CD4-positive, alpha-beta T cell (primary cell): ENCODE measurements around the gene FCGR3A. TPM values are rescaled to one million over a fixed set of nuclear protein-coding genes. Genes with fewer than 3 reads are reported as not detected.

Experiments
- ATAC-seq: fragments of 200-7000 bp; cut with Tn5 transposase; one replicate; pipeline ENCODE4 v1.10.0; 2022; ENCODE audit warnings: mild to moderate bottlenecking; ENCODE audit not compliant: poor library complexity
- CTCF ChIA-PET: fragments of 350-600 bp; sonication (Branson Sonifier 250); formaldehyde crosslinking; loops from one replicate; lab custom pipeline; 2021; ENCODE audit warnings: antibody characterized with exemption, inconsistent platforms; lab: Charles Lee
- POLR2A ChIA-PET: fragments of 350-600 bp; sonication (Branson Sonifier 250); formaldehyde crosslinking; loops from one replicate; lab custom pipeline; 2021; ENCODE audit warnings: antibody characterized with exemption, inconsistent platforms; lab: Charles Lee
- DNase-seq, 14 experiments: peaks; one replicate each; pipeline ENCODE4 v3.0.0-alpha.2; 2013 to 2020; ENCODE audit warnings: mixed read lengths in 2 of 14
- H3K27ac ChIP-seq, 2 donors: one replicate each; pipeline versions ENCODE4 v1.5.1 to v1.7.0; 2013; ENCODE audit warnings: low read length in 2 of 2, low read depth in 1 of 2, mild to moderate bottlenecking in 1 of 2
- H3K27me3 ChIP-seq, 2 experiments: 1 replicate in 1 of 2; 2 replicates in 1 of 2; pipeline versions ENCODE4 v1.6.1 to v1.7.0; 2013; ENCODE audit warnings: low read length in 2 of 2, control low read depth in 1 of 2, mild to moderate bottlenecking in 1 of 2, moderate library complexity in 1 of 2; ENCODE audit not compliant: insufficient read depth in 2 of 2, control insufficient read depth in 1 of 2
- H3K36me3 ChIP-seq: one replicate; pipeline ENCODE4 v1.6.1; 2013; ENCODE audit warnings: low read length, control low read depth; ENCODE audit not compliant: insufficient read depth
- H3K4me1 ChIP-seq: one replicate; pipeline ENCODE4 v1.6.1; 2013; ENCODE audit warnings: low read length, control low read depth; ENCODE audit not compliant: insufficient read depth
- H3K4me3 ChIP-seq: one replicate; pipeline ENCODE4 v1.5.1; 2013; ENCODE audit warnings: mild to moderate bottlenecking, low read length, moderate library complexity
- H3K9me3 ChIP-seq, 2 experiments: 1 replicate in 1 of 2; 2 replicates in 1 of 2; pipeline versions ENCODE4 v1.6.1 to v1.7.0; 2013; ENCODE audit warnings: low read length in 2 of 2, mild to moderate bottlenecking in 2 of 2, control low read depth in 1 of 2, moderate library complexity in 1 of 2; ENCODE audit not compliant: control insufficient read depth in 1 of 2, insufficient read depth in 1 of 2
- H3K27ac Mint-ChIP-seq: one replicate; pipeline ENCODE4 v1.8.0; 2020; ENCODE audit warnings: mixed read lengths
- H3K27me3 Mint-ChIP-seq: one replicate; pipeline ENCODE4 v1.8.0; 2021; ENCODE audit warnings: mixed read lengths
- H3K36me3 Mint-ChIP-seq: one replicate; pipeline ENCODE4 v1.8.0; 2021; ENCODE audit warnings: low read depth, mixed read lengths
- H3K4me1 Mint-ChIP-seq: one replicate; pipeline ENCODE4 v1.8.0; 2021; ENCODE audit warnings: low read depth, mixed read lengths
- H3K4me3 Mint-ChIP-seq: one replicate; pipeline ENCODE4 v1.8.0; 2020; ENCODE audit warnings: mild to moderate bottlenecking, mixed read lengths
- H3K9me3 Mint-ChIP-seq: one replicate; pipeline ENCODE4 v1.8.0; 2020; ENCODE audit warnings: mixed read lengths
- intact Hi-C, 2 experiments: fragments of 100-400 bp; cut with DNase I in 1 of 2; cut with micrococcal nuclease in 1 of 2; formaldehyde crosslinking; loops; one replicate each; pipeline versions ENCODE4 v1.15.1 to v1.9.0; 2023 to 2025; cut with DNase I, micrococcal nuclease
- total RNA-seq, 174 experiments: library from RNA in 2 of 174; stranded (reverse) in 2 of 174; gene quantifications; one replicate each; pipeline ENCODE4 v1.2.3 and lab custom pipeline; 2021 to 2026
- TF ChIP-seq, protein P1 (sequence below): fragments of 200-600 bp; IDR thresholded peaks from one replicate; pipeline ENCODE4 v1.8.0; 2022; ENCODE audit warnings: antibody characterized with exemption, mild to moderate bottlenecking

Gene FCGR3A
- total RNA-seq, 2 experiments from 2014 or later = 0.25 to 0.34 TPM

DNA sequence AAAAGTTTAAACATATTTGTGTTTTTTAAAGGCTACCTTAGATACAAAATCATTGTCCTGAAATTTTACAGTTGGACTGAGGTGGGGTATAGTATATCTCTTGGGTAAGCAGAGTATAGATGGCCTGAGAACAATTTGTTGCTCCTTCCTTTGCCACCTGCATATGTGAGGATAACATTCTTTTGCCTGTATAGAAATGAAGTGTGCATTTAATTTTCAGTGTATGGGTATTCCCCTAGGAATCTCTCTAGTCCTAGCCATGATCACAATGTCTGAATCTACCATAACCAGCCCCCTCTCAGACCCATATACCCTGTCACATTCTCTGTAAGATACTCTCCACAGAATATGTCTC, 46.2 kb downstream of the FCGR3A start:
- H3K27me3 ChIP-seq = peaks cover 0 to 9% of the 10 kb centered on the region in 2 experiments
- H3K4me3 ChIP-seq = no peak overlapping the region
- TF ChIP-seq, protein P1, sequence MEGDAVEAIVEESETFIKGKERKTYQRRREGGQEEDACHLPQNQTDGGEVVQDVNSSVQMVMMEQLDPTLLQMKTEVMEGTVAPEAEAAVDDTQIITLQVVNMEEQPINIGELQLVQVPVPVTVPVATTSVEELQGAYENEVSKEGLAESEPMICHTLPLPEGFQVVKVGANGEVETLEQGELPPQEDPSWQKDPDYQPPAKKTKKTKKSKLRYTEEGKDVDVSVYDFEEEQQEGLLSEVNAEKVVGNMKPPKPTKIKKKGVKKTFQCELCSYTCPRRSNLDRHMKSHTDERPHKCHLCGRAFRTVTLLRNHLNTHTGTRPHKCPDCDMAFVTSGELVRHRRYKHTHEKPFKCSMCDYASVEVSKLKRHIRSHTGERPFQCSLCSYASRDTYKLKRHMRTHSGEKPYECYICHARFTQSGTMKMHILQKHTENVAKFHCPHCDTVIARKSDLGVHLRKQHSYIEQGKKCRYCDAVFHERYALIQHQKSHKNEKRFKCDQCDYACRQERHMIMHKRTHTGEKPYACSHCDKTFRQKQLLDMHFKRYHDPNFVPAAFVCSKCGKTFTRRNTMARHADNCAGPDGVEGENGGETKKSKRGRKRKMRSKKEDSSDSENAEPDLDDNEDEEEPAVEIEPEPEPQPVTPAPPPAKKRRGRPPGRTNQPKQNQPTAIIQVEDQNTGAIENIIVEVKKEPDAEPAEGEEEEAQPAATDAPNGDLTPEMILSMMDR = no peak
- Mint-ChIP-seq H3K4me3 (no peak overlapping the region), H3K27ac (no peak overlapping the region), H3K36me3 (no peaks in the 10 kb centered on the region), H3K27me3 (peaks cover 62% of the 10 kb centered on the region), H3K4me1 (peaks cover 6% of the 10 kb centered on the region), H3K9me3 (no peaks in the 10 kb centered on the region)
- H3K4me1 ChIP-seq = peaks cover 4% of the 10 kb centered on the region
- POLR2A ChIA-PET = no interaction called here
- intact Hi-C loops = no loop called here
- DNase-seq (no peak), ATAC-seq (no peak)
- no peaks in the 10 kb centered on the region for H3K36me3 ChIP-seq
- H3K27ac ChIP-seq = no peak overlapping the region
- no peaks in the 10 kb centered on the region for H3K9me3 ChIP-seq
- CTCF ChIA-PET = no interaction called here

DNA sequence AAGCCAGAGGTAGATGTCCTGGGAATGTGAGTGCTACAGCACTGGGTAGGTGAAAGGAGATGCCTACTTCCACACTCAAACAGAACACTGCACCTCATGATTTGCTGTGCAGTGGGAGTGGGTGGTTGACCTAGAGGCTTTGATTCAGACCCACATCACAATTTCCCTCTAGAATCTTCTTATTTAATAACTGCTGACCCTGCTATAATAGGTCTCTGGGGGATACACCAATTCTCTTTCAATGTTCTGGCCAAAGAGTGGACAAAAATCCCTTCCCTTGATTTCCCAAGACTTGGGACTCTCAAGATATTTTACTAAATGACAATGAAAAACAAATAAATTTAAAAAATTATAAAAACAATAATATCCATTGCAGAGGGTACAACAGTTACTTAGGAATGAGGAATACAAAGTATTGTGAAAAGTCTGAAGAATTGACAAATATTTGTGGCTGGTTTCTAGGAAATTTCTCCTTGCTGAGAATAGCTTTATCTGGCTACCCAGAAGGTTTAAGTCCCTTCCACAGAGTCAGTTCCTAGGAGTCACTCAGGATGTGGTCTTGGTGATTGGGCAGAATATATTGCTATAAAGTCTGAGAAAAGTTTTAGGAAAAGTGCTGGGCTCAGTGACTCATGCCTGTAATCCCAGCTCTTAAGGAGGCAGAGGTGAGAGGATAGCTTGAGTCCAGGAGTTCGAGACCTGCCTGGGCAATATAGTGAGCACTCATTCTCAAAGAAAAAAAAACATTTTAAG, 46.8 kb downstream of the FCGR3A start:
- intact Hi-C loops = no loop called here
- Histone ChIP-seq H3K9me3 (no peaks in the 10 kb centered on the region), H3K4me3 (no peak overlapping the region), H3K27me3 (peaks cover 3 to 9% of the 10 kb centered on the region in 2 experiments), H3K27ac (no peak overlapping the region), H3K4me1 (peaks cover 4% of the 10 kb centered on the region), H3K36me3 (no peaks in the 10 kb centered on the region)
- DNase-seq (no peak), ATAC-seq (no peak)
- H3K4me1 Mint-ChIP-seq = peaks cover 6% of the 10 kb centered on the region
- peaks cover 65% of the 10 kb centered on the region for H3K27me3 Mint-ChIP-seq
- H3K9me3 Mint-ChIP-seq = no peaks in the 10 kb centered on the region
- POLR2A ChIA-PET = no interaction called here
- TF ChIP-seq, protein P1 = no peak
- H3K4me3 Mint-ChIP-seq = no peak overlapping the region
- no peaks in the 10 kb centered on the region for H3K36me3 Mint-ChIP-seq
- CTCF ChIA-PET = no interaction called here
- H3K27ac Mint-ChIP-seq = no peak overlapping the region

DNA sequence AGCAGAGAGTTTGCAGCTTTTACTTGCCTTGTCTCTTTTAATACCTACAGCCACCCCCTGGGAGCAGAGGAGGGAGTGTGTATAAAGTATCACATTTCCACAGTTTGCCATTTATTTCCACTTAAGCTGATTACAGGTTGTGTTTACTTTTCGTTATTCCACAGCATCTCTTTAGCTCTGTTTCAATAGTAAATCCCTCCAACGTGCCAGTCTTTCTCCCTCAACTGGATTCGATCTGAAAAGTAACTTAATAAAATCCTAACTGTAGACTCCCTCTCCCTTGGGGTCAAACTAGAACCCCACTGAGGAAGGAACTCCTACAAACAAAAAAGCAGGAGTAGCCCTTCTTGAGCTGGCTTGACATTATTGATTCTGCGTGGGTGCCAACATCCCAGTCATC, 47.4 kb downstream of the FCGR3A start:
- ChIA-PET POLR2A (no interaction called here), CTCF (no interaction called here)
- no peak overlapping the region for H3K27ac ChIP-seq
- H3K4me3 Mint-ChIP-seq = no peak overlapping the region
- H3K36me3 Mint-ChIP-seq = no peaks in the 10 kb centered on the region
- H3K27me3 Mint-ChIP-seq = peaks cover 68% of the 10 kb centered on the region
- H3K27me3 ChIP-seq = peaks cover 9% of the 10 kb centered on the region in 2 experiments
- no peak for ATAC-seq
- no peak overlapping the region for H3K27ac Mint-ChIP-seq
- no peaks in the 10 kb centered on the region for H3K9me3 Mint-ChIP-seq
- peaks cover 4% of the 10 kb centered on the region for H3K4me1 ChIP-seq
- no peaks in the 10 kb centered on the region for H3K36me3 ChIP-seq
- TF ChIP-seq, protein P1 = no peak
- H3K4me1 Mint-ChIP-seq = peaks cover 6% of the 10 kb centered on the region
- intact Hi-C loops = no loop called here
- no peaks in the 10 kb centered on the region for H3K9me3 ChIP-seq
- no peak for DNase-seq
- no peak overlapping the region for H3K4me3 ChIP-seq
